NCI-H1930 (cell line): ENCODE measurements around the gene UTS2.

ENCODE experiments used
- DNase-seq, 2 experiments: peaks; one replicate each; lab custom pipeline; 2025; lab: John Stamatoyannopoulos, UW

Gene UTS2

DNA sequence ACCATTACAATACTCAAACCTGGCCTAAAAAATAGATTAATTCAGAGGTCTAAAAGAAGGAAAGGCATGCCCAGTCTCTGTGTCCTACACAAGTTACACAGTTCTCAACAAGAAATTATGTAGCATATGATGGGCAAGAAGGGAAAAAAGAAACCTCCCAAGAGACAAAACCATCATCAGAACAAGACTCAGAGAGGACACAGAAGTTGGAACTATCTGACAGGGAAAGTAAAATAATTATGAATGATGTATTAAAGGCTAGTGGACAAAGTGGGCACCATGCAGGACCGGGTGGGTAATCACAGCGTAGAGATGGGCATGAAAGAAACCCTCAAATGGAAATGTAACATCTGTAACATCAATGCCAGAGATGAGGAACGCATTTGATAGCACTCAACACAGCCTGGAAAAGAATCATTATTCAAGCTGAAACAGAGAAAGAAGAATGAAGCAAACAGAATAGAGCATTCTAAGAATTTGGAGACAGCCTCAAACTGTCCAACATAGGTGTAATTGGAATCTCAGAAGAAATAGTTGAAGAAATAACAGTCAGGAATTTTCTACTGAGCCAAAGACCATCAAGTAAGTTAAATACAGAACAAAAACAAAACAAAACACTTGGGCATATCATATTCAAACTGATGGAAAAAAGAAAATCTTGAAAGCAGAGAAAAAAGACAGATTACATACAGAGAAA is 39.0 kb downstream of the UTS2 start:
- DNase-seq = no peak

DNA sequence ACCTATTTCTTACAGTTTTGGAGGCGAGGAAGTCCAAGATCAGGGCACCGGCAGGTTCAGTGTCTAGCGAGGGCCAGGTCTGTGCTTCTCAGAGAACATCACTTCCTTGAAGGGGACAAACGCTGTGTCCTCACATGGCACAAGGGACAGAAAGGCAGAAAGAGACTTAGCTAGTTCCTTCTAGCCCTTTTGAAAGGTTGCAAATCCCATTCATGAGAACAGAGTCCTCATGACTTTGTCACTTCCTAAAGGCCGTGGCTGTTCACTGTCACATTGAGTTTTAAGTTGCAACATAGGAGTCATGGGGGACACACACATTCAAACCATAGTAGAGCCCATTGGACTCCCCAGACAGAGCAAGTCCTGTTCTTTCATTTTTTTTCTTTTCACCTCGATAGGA is 41.4 kb downstream of the UTS2 start:
- no peak for DNase-seq

DNA sequence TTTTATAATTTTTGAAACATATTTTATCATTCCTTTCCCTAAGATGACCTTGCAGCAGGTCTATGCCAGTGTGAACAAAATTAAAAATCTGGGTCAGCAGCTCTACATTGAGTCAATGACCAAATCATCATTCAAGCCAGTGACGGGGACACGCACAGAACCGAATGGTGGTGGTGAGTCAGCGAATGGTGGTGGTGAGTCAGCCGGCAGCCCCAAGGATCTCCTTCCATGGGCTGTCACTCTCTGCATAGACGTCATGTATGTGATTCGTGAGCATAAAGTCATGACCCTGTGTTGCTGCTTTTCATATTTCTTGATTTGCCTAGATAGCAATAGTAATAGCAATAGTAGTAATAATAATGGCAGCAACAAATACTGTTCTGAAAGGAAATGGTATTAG is 42.5 kb downstream of the UTS2 start:
- no peak for DNase-seq

DNA sequence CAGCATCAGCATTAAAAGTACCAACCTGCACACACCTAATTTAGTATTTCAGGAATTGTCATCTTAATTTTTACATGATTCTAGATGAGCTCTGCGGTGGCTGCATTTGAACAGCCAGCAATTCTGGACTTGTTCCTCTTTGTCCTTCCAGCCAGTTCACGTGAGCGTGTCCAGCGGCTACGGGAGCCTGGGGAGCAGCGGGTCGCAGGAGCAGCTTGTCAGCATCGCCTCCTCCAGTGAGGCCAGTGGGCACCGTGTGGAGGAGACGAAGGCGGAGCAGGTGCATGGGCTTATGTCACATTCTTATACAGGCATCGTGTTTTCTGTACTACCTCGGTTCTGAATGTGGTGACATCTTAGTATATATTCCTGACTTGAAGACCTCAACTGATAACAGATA is 43.1 kb downstream of the UTS2 start:
- no peak for DNase-seq

DNA sequence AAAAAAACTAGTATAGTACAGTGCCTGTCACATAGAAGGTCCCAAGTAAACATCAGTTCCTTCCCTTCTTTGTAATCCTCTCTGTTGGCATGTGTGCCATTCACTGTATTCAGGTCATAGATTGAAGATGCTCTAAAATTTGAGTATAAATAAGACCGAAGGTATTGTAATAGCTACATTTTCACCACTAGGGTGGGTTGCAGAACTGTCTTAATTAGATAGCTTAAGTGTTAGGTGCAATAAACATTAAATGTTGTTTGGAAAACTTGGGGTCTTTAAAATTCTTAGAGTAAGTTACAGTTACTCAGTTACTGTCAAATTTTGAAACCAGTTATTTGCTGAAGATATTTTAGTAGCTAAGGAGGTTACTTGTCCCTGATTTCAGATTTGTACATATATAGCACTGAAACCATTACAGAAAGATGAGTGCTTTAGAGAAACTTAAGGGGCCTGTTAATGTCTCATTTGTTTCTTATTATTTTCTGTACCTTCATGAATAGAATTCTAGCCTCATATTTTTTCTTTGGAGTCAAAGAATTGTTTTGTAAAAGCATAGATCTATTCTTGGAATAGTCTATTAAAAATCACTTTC is 44.5 kb downstream of the UTS2 start:
- no peak for DNase-seq

DNA sequence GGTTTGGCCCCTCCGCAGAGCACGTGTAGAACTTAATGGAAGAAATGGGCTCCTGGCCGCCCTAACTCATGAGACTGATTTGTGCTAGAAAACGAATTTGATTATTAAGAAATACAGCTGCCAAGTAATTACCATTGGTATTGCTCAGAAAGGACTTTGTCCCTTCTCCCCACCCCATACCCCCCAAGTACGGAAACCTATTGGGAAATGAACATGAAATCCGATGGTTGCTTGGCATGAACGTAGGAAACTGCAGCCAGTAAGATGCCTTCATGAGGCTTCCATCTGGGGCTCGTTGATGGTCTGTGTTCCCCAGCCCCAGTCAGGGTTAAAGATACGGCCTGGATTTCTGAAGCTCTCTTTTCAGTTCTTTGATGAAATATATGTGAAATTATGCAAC is 47.4 kb downstream of the UTS2 start:
- DNase-seq = no peak
